ENCODE measurements around the gene CDH4. TPM values are rescaled to one million over a fixed set of nuclear protein-coding genes. Genes with fewer than 3 reads are reported as not detected.

The CDH4 gene
- total RNA-seq, 2 donors from 2014 or later, result not detected

DNA sequence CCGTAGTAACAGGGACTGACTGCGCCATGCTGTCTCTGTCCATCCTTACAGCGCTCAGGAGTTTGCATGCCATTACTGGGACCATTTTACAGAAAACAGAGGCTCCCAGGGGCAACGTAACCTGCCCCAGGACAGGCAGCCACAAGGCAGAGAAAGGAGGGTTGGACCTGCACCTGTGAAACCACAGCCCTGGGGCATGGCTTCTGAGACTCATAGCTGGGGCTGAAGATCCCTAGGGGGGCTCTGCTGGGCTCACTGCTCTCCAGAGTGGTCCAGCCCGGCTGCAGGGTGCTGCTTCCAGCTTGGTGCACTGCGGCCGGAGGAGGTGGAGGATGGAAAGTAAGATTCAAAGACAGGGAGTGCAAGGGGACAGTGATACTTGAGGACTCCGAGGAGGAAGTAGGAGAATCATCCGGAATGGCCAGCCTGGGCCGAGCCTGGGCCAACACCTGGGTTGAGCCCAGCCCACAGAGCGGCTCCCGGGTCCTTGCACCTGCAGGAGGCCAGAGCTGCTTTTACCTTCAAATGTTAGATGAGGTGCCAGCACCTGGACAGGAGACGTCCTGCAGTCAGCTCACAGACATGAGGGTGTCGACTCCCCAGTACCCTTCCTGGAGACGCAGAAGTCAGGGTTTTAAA, 183.2 kb downstream of the CDH4 start:
- Mint-ChIP-seq H3K27ac (no peak overlapping the region), H3K9me3 (no peaks in the 10 kb centered on the region), H3K36me3 (no peaks in the 10 kb centered on the region), H3K4me1 (ENCODE audit: low read depth in 2 of 2) (no peaks in the 10 kb centered on the region), H3K4me3 (no peak overlapping the region), H3K27me3 (peaks cover 10% of the 10 kb centered on the region in 2 donors)
- DNase-seq (ENCODE audit: low spot score), result no peak
- no peak for ATAC-seq

GRCh38 chr20:61435823-61436220, 183.8 kb downstream of the CDH4 start:
- Mint-ChIP-seq H3K27me3 (peaks cover 7 to 8% of the 10 kb centered on the region in 2 donors), H3K9me3 (no peaks in the 10 kb centered on the region), H3K27ac (no peak overlapping the region), H3K4me1 (ENCODE audit: low read depth in 2 of 2) (no peaks in the 10 kb centered on the region), H3K36me3 (no peaks in the 10 kb centered on the region), H3K4me3 (no peak overlapping the region)
- DNase-seq (ENCODE audit: low spot score) (no peak), ATAC-seq (no peak)

- ATAC-seq (no peak), DNase-seq (ENCODE audit: low spot score) (no peak)
- no peaks in the 10 kb centered on the region for H3K4me1 Mint-ChIP-seq (ENCODE audit: low read depth in 2 of 2)
- no peaks in the 10 kb centered on the region for H3K9me3 Mint-ChIP-seq
- peaks cover 5 to 8% of the 10 kb centered on the region in 2 donors for H3K27me3 Mint-ChIP-seq
- H3K27ac Mint-ChIP-seq, result no peak overlapping the region
- H3K4me3 Mint-ChIP-seq, result no peak overlapping the region
- H3K36me3 Mint-ChIP-seq, result no peaks in the 10 kb centered on the region
These were observed 184.2 kb downstream of the CDH4 start for GRCh38 chr20:61436283-61436666.

GRCh38 chr20:61436667-61437279, 184.7 kb downstream of the CDH4 start:
- Mint-ChIP-seq H3K9me3 (no peaks in the 10 kb centered on the region), H3K27ac (no peak overlapping the region), H3K36me3 (no peaks in the 10 kb centered on the region), H3K4me1 (ENCODE audit: low read depth in 2 of 2) (no peaks in the 10 kb centered on the region), H3K27me3 (peaks cover 5 to 8% of the 10 kb centered on the region in 2 donors), H3K4me3 (no peak overlapping the region)
- DNase-seq (ENCODE audit: low spot score) (no peak), ATAC-seq (no peak)

DNA sequence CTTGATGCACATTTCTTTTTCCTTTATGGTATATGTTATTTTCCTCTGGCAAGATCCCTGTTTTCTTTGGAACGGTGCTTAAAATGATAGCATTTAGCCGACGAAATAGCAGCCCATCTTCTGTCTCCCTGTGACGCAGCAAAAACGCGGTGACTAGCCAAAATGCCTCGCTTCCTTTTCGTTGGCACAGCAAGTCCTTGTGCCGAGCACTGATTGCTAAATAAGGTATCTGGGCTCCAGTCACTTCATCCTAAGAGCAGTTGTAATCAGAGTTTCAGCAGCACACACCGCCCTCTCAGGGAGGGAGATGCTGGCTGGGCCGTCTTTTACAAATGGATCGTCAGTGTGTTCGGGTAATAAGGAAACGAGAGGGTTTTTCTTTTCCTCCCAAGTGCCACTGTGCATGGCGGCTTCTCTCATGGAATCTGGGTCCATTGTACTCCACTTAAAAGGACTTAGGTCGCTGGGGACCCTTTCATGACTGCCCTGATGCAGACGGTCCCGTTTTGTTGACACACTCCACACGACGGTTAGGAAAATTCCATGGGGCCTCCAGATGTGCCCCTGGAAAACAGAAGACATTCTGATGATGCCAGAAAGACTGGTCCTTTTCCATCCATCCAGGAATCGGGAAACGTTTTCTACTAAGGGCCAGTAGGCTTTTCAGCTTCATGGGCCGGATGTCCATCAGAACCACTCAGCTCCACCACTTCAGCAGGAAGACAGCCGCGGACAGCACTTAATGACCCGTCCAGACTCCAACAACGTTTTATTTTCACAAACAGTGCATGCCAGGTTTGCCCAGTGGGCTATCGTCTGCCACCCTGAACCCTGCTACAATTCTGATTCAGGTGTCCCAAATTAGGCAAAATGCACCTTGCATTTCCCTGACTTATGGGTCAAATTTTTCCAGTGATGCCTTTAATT, 185.5 kb downstream of the CDH4 start:
- H3K9me3 Mint-ChIP-seq, result no peaks in the 10 kb centered on the region
- H3K4me1 Mint-ChIP-seq (ENCODE audit: low read depth in 2 of 2), result no peaks in the 10 kb centered on the region
- H3K27ac Mint-ChIP-seq, result no peak overlapping the region
- ATAC-seq (no peak), DNase-seq (ENCODE audit: low spot score) (no peak)
- peaks cover 5 to 8% of the 10 kb centered on the region in 2 donors for H3K27me3 Mint-ChIP-seq
- no peaks in the 10 kb centered on the region for H3K36me3 Mint-ChIP-seq
- H3K4me3 Mint-ChIP-seq, result no peak overlapping the region

GRCh38 chr20:61438285-61438684, 186.2 kb downstream of the CDH4 start:
- Mint-ChIP-seq H3K36me3 (no peaks in the 10 kb centered on the region), H3K27ac (no peak overlapping the region), H3K4me3 (no peak overlapping the region), H3K27me3 (peaks cover 2 to 8% of the 10 kb centered on the region in 2 donors), H3K4me1 (ENCODE audit: low read depth in 2 of 2) (no peaks in the 10 kb centered on the region), H3K9me3 (no peaks in the 10 kb centered on the region)
- ATAC-seq (no peak), DNase-seq (ENCODE audit: low spot score) (no peak)

GRCh38 chr20:61439251-61439650, 187.2 kb downstream of the CDH4 start:
- Mint-ChIP-seq H3K27ac (no peak overlapping the region), H3K4me1 (ENCODE audit: low read depth in 2 of 2) (no peaks in the 10 kb centered on the region), H3K36me3 (no peaks in the 10 kb centered on the region), H3K4me3 (no peak overlapping the region), H3K27me3 (peaks cover 0 to 8% of the 10 kb centered on the region in 2 donors), H3K9me3 (no peaks in the 10 kb centered on the region)
- no peak for DNase-seq (ENCODE audit: low spot score)
- no peak for ATAC-seq

- no peaks in the 10 kb centered on the region for H3K36me3 Mint-ChIP-seq
- H3K27me3 Mint-ChIP-seq, result peaks cover 0 to 8% of the 10 kb centered on the region in 2 donors
- DNase-seq (ENCODE audit: low spot score) (no peak), ATAC-seq (no peak)
- H3K9me3 Mint-ChIP-seq, result no peaks in the 10 kb centered on the region
- no peak overlapping the region for H3K27ac Mint-ChIP-seq
- no peak overlapping the region for H3K4me3 Mint-ChIP-seq
- no peaks in the 10 kb centered on the region for H3K4me1 Mint-ChIP-seq (ENCODE audit: low read depth in 2 of 2)
These were observed 188.5 kb downstream of the CDH4 start for GRCh38 chr20:61440548-61441055.

DNA sequence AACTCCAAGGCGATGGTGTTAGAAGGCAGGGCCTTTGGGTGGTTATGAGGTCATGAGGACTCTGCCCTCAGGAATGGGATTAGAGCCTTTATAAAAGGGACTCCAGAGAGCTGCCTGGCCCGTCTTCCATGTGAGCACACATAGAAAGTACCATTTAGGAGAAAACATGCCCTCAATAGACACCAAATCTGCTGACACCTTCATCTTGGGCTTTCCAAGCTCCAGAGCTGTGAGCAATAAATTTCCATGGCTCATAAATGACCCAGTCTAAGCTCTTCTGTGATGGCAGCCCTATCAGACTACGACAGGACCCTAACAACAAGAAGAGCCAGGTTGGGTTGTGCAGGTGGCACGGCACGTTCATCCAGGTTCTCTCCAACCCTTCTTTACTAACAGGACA, 189.5 kb downstream of the CDH4 start:
- Mint-ChIP-seq H3K4me1 (ENCODE audit: low read depth in 2 of 2) (no peaks in the 10 kb centered on the region), H3K4me3 (no peak overlapping the region), H3K36me3 (no peaks in the 10 kb centered on the region), H3K27ac (no peak overlapping the region), H3K9me3 (no peaks in the 10 kb centered on the region), H3K27me3 (peaks cover 0 to 7% of the 10 kb centered on the region in 2 donors)
- no peak for DNase-seq (ENCODE audit: low spot score)
- ATAC-seq, result no peak

DNA sequence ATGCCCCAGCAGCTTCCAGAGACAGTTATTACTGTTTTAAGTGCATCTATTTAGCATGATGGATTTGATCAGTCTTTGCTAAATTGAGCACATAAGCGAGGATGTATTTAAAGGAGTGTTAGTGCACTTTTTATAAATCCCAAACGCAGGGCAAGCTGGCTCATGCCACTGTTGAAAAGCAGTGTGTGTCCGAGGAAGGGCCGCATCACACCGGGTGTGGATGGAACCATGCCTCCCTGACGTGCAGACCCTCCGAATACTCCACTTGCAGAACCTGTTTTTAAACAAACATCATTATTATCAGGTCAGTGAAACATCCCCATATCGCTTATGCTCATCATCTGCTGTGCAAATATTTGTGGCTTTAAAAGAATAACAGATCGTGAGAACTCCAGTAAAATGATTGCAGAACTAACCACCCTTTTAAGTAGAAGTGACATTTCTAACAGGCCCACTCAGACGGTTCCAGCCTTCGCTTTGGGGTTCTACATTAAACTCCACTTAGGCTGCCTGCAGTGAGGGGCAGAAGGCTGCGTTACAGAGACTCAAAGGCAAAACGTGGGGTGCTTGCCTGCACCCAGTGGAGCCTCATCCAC, 190.1 kb downstream of the CDH4 start:
- ATAC-seq (no peak), DNase-seq (ENCODE audit: low spot score) (no peak)
- H3K9me3 Mint-ChIP-seq, result no peaks in the 10 kb centered on the region
- H3K27ac Mint-ChIP-seq, result no peak overlapping the region
- no peaks in the 10 kb centered on the region for H3K36me3 Mint-ChIP-seq
- no peak overlapping the region for H3K4me3 Mint-ChIP-seq
- H3K27me3 Mint-ChIP-seq, result peaks cover 0 to 4% of the 10 kb centered on the region in 2 donors
- no peaks in the 10 kb centered on the region for H3K4me1 Mint-ChIP-seq (ENCODE audit: low read depth in 2 of 2)

DNA sequence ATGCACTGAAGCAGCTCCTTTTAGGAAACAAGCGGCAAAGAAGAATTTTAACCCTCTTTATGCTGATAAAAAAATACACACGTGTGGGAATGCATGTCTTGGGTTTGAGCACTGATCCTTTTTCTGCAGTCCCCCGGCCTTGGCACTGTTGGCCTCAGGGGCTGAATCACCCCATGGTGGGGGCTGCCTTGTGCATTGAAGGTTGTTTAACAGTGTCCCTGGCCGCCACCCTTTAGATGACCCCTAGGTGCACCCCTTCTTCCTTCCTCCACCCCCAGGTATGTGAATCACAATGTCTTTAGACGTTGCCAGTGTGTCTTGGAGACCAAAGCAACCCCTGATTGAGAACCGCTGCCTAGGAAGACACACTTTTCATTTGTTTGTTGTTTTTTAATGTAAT, 190.7 kb downstream of the CDH4 start:
- ATAC-seq (no peak), DNase-seq (ENCODE audit: low spot score) (no peak)
- H3K36me3 Mint-ChIP-seq, result no peaks in the 10 kb centered on the region
- H3K9me3 Mint-ChIP-seq, result no peaks in the 10 kb centered on the region
- peaks cover under 1 to 2% of the 10 kb centered on the region in 2 donors for H3K27me3 Mint-ChIP-seq
- H3K4me3 Mint-ChIP-seq, result no peak overlapping the region
- no peaks in the 10 kb centered on the region for H3K4me1 Mint-ChIP-seq (ENCODE audit: low read depth in 2 of 2)
- no peak overlapping the region for H3K27ac Mint-ChIP-seq

DNA sequence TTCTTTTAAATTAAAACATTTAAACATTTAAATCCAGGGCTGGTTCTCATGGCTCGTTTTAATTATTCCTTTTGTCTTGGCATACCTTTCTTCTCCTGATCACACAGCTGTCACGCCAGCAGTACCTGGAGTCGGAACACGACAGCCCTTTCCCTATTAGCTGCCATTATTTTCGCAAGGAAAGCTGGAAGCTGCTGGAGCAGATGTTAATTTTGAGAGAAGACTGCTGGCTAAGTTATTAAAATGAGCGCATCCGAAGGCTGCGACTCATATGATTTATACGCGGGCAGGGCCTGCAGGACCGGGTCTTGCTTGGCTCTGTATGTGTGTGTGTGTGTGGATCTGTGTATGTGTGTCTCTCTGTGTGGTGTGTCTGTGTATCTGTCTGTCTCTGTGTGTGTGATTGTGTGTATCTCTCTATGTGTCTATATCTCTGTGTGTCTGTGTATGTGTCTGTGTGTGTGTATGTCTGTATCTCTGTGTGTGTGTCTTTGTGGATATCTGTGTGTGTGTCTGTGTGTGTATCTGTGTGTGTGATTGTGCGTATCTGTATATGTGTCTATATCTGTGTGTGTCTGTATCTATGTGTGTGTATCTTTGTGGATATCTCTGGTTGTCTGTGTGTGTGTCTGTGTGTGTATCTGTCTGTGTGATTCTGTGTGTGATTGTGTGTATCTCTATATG, 191.5 kb downstream of the CDH4 start:
- no peaks in the 10 kb centered on the region for H3K36me3 Mint-ChIP-seq

GRCh38 chr20:61444637-61445036, 192.6 kb downstream of the CDH4 start:
- Mint-ChIP-seq H3K27me3 (peaks cover 3 to 6% of the 10 kb centered on the region in 2 donors), H3K4me3 (no peak overlapping the region), H3K36me3 (no peaks in the 10 kb centered on the region), H3K9me3 (no peaks in the 10 kb centered on the region), H3K4me1 (ENCODE audit: low read depth in 2 of 2) (no peaks in the 10 kb centered on the region), H3K27ac (no peak overlapping the region)
- no peak for ATAC-seq
- DNase-seq (ENCODE audit: low spot score), result no peak

More for the DNA sequence above, 191.5 kb downstream of the CDH4 start:
- Mint-ChIP-seq H3K9me3 (no peaks in the 10 kb centered on the region), H3K27ac (no peak overlapping the region), H3K4me3 (no peak overlapping the region), H3K4me1 (ENCODE audit: low read depth in 2 of 2) (no peaks in the 10 kb centered on the region), H3K27me3 (peaks cover 0 to 6% of the 10 kb centered on the region in 2 donors)
- ATAC-seq (no peak), DNase-seq (ENCODE audit: low spot score) (no peak)

Data from natural killer cell treated with Interleukin-12 subunit alpha and Interleukin-12 subunit beta and Interleukin-15 and Interleukin-18, amount 100 ng/mL, for 72 hours (primary cell).